ENCODE results near the gene CPEB4.

The CPEB4 gene

GRCh38 chr5:173950829-173951228 is 62.7 kb downstream of the CPEB4 start:
- Histone ChIP-seq H3K4me3 (replicated peaks; ENCODE audit: low read depth, low read length) (no peak overlapping the region), H3K27me3 (replicated peaks; ENCODE audit: control insufficient read depth, insufficient read depth, low read length) (no peaks in the 10 kb centered on the region), H3K36me3 (ENCODE audit: control insufficient read depth, insufficient read depth, low read length) (peaks cover 12% of the 10 kb centered on the region)
- no peak for TF ChIP-seq CTCF (IDR thresholded peaks at IDR 0.05; ENCODE audit: insufficient read depth, low read length, poor library complexity, severe bottlenecking)
- no peak for DNase-seq (ENCODE audit: extremely low read depth, insufficient read length)

GRCh38 chr5:173953528-173954090 is 65.5 kb downstream of the CPEB4 start:
- Histone ChIP-seq H3K4me3 (replicated peaks; ENCODE audit: low read depth, low read length) (no peak overlapping the region), H3K27me3 (replicated peaks; ENCODE audit: control insufficient read depth, insufficient read depth, low read length) (no peaks in the 10 kb centered on the region), H3K36me3 (ENCODE audit: control insufficient read depth, insufficient read depth, low read length) (peaks cover 13% of the 10 kb centered on the region)
- no peak for DNase-seq (ENCODE audit: extremely low read depth, insufficient read length)
- no peak for TF ChIP-seq CTCF (IDR thresholded peaks at IDR 0.05; ENCODE audit: insufficient read depth, low read length, poor library complexity, severe bottlenecking)

GRCh38 chr5:173954671-173955521 is 66.7 kb downstream of the CPEB4 start:
- Histone ChIP-seq H3K27me3 (replicated peaks; ENCODE audit: control insufficient read depth, insufficient read depth, low read length) (no peaks in the 10 kb centered on the region), H3K36me3 (ENCODE audit: control insufficient read depth, insufficient read depth, low read length) (peaks cover 13% of the 10 kb centered on the region), H3K4me3 (replicated peaks; ENCODE audit: low read depth, low read length) (no peak overlapping the region)
- no peak for DNase-seq (ENCODE audit: extremely low read depth, insufficient read length)
- TF ChIP-seq CTCF (IDR thresholded peaks at IDR 0.05; ENCODE audit: insufficient read depth, low read length, poor library complexity, severe bottlenecking), result no peak

GRCh38 chr5:173960986-173961385 is 72.8 kb downstream of the CPEB4 start:
- no peak for TF ChIP-seq CTCF (IDR thresholded peaks at IDR 0.05; ENCODE audit: insufficient read depth, low read length, poor library complexity, severe bottlenecking)
- no peaks in the 10 kb centered on the region for H3K27me3 ChIP-seq (replicated peaks; ENCODE audit: control insufficient read depth, insufficient read depth, low read length)
- H3K4me3 ChIP-seq (replicated peaks; ENCODE audit: low read depth, low read length), result no peak overlapping the region
- DNase-seq (ENCODE audit: extremely low read depth, insufficient read length), result no peak
- peaks cover under 1% of the 10 kb centered on the region; the same call in 1 of the 2 replicates for H3K36me3 ChIP-seq (ENCODE audit: control insufficient read depth, insufficient read depth, low read length)

- Histone ChIP-seq H3K4me3 (replicated peaks; ENCODE audit: low read depth, low read length) (no peak overlapping the region), H3K36me3 (ENCODE audit: control insufficient read depth, insufficient read depth, low read length) (no peaks in the 10 kb centered on the region; the same call in 1 of the 2 replicates), H3K27me3 (replicated peaks; ENCODE audit: control insufficient read depth, insufficient read depth, low read length) (no peaks in the 10 kb centered on the region)
- TF ChIP-seq CTCF (IDR thresholded peaks at IDR 0.05; ENCODE audit: insufficient read depth, low read length, poor library complexity, severe bottlenecking), result no peak
- no peak for DNase-seq (ENCODE audit: extremely low read depth, insufficient read length)
Measured at GRCh38 chr5:173961418-173961817, 73.3 kb downstream of the CPEB4 start.
